GM12874 (cell line): ENCODE data around the gene SLC6A3.

Experiments used
- CTCF ChIP-seq: IDR thresholded peaks from 2 replicates; pipeline ENCODE4 v1.5.1; 2011; ENCODE audit warnings: low read depth, mild to moderate bottlenecking, control low read depth, low read length, moderate library complexity; ENCODE audit not compliant: insufficient read depth

The SLC6A3 gene

GRCh38 chr5:1387876-1388275 lies 57.4 kb downstream of the SLC6A3 start:
- no peak for TF ChIP-seq CTCF

GRCh38 chr5:1387059-1387755 lies 58.0 kb downstream of the SLC6A3 start:
- no peak for TF ChIP-seq CTCF

- no peak for TF ChIP-seq CTCF
Observed at GRCh38 chr5:1386274-1386717, 58.9 kb downstream of the SLC6A3 start.

- TF ChIP-seq CTCF = no peak
Observed at GRCh38 chr5:1385395-1386273, 59.6 kb downstream of the SLC6A3 start.

GRCh38 chr5:1384521-1384920 lies 60.7 kb downstream of the SLC6A3 start:
- TF ChIP-seq CTCF = no peak

- no peak for TF ChIP-seq CTCF
Observed at GRCh38 chr5:1383886-1384401, 61.3 kb downstream of the SLC6A3 start.

- TF ChIP-seq CTCF = no peak
Observed at GRCh38 chr5:1383344-1383743, 61.9 kb downstream of the SLC6A3 start.
